ENCODE data around the gene HSD17B8.

The HSD17B8 gene

GRCh38 chr6:33171016-33171879 lies 33.2 kb upstream of the HSD17B8 start:
- DNase-seq (ENCODE audit: low read depth in 3 of 3) = no peak

- no peak for DNase-seq (ENCODE audit: low read depth in 3 of 3)
Measured at GRCh38 chr6:33171880-33172687, 32.4 kb upstream of the HSD17B8 start.

- no peak for DNase-seq (ENCODE audit: low read depth in 3 of 3)
Measured at GRCh38 chr6:33172688-33173534, 31.5 kb upstream of the HSD17B8 start.

- no peak for DNase-seq (ENCODE audit: low read depth in 3 of 3)
Measured at GRCh38 chr6:33173535-33174180, 30.8 kb upstream of the HSD17B8 start.

GRCh38 chr6:33174784-33175183 lies 29.7 kb upstream of the HSD17B8 start:
- DNase-seq (ENCODE audit: low read depth in 3 of 3) = no peak

- no peak for DNase-seq (ENCODE audit: low read depth in 3 of 3)
Measured at GRCh38 chr6:33175436-33176069, 28.9 kb upstream of the HSD17B8 start.

- no peak for DNase-seq (ENCODE audit: low read depth in 3 of 3)
Measured at GRCh38 chr6:33176906-33177305, 27.5 kb upstream of the HSD17B8 start.

GRCh38 chr6:33177552-33178446 lies 26.7 kb upstream of the HSD17B8 start:
- no peak for DNase-seq (ENCODE audit: low read depth in 3 of 3)

- no peak for DNase-seq (ENCODE audit: low read depth in 3 of 3)
Measured at GRCh38 chr6:33178755-33179475, 25.5 kb upstream of the HSD17B8 start.

GRCh38 chr6:33181141-33181540 lies 23.3 kb upstream of the HSD17B8 start:
- no peak for DNase-seq (ENCODE audit: low read depth in 3 of 3)

- no peak for DNase-seq (ENCODE audit: low read depth in 3 of 3)
Measured at GRCh38 chr6:33183071-33183683, 21.3 kb upstream of the HSD17B8 start.

GRCh38 chr6:33185190-33185589 lies 19.3 kb upstream of the HSD17B8 start:
- DNase-seq (ENCODE audit: low read depth in 3 of 3) = no peak

- no peak for DNase-seq (ENCODE audit: low read depth in 3 of 3)
Measured at GRCh38 chr6:33185654-33186187, 18.7 kb upstream of the HSD17B8 start.

- no peak for DNase-seq (ENCODE audit: low read depth in 3 of 3)
Measured at GRCh38 chr6:33187809-33188208, 16.6 kb upstream of the HSD17B8 start.

- no peak for DNase-seq (ENCODE audit: low read depth in 3 of 3)
Measured at GRCh38 chr6:33189164-33189563, 15.3 kb upstream of the HSD17B8 start.

- DNase-seq (ENCODE audit: low read depth in 3 of 3) = no peak
Measured at GRCh38 chr6:33189625-33190448, 14.6 kb upstream of the HSD17B8 start.

GRCh38 chr6:33190504-33191107 lies 13.8 kb upstream of the HSD17B8 start:
- DNase-seq (ENCODE audit: low read depth in 3 of 3) = no peak

Measured in stimulated activated CD4-positive, alpha-beta T cell treated with anti-CD3 and anti-CD28 coated beads, TNF-alpha, amount 100 ng/mL, for 24 hours (primary cell).